HepG2 (cell line): ENCODE data around the gene FAM180A. TPM values are rescaled to one million over a fixed set of nuclear protein-coding genes. Genes with fewer than 3 reads are reported as not detected.
A peak's percentile ranks its signal among the peaks of the same experiment; 100 is the strongest.

ENCODE experiments used
- ATAC-seq: fragments of 200-7000 bp; cut with Tn5 transposase; 3 replicates; pipeline ENCODE4 v1.9.1; 2020; ENCODE audit warnings: mild to moderate bottlenecking, moderate library complexity
- BruUV-seq: library from RNA; stranded (reverse); fragments of 400-500 nt; replicated peaks from 2 replicates; lab custom pipeline; 2021; lab: Mats Ljungman, UMichigan
- CTCF ChIA-PET: fragments of 300-600 bp; formaldehyde crosslinking; extraction: SDS; loops from one replicate; lab custom pipeline; 2021; ENCODE audit warnings: low total read pairs, inconsistent platforms, low intra/inter-chr PET ratio; lab: Yijun Ruan, JAX
- POLR2A ChIA-PET: fragments of 350-600 bp; sonication (Branson Sonifier 250); formaldehyde crosslinking; loops from one replicate; lab custom pipeline; 2020; ENCODE audit warnings: antibody characterized with exemption, inconsistent platforms; lab: Yijun Ruan, JAX
- DNase-seq: peaks from one replicate; pipeline ENCODE4 v3.0.0-alpha.2; 2015; ENCODE audit warnings: low spot score
- FAIRE-seq: peaks from 3 replicates; lab custom pipeline; 2011; peaks lifted over from hg19 to GRCh38; lab: Jason Lieb, UNC
- H2AFZ ChIP-seq: one replicate; pipeline ENCODE4 v1.6.1; 2011; ENCODE audit warnings: low read length, inconsistent platforms
- H3K27ac ChIP-seq: fragments of 300-600 bp; 3 replicates; pipeline ENCODE4 v1.8.0; 2011; ENCODE audit warnings: mixed run types, mild to moderate bottlenecking, mixed read lengths, low read length, inconsistent platforms; ENCODE audit not compliant: insufficient read depth; ENCODE audit errors: extremely low read length
- H3K27me3 ChIP-seq, 2 experiments: fragments of 200-600 bp in 1 of 2; 2 replicates in 1 of 2; 3 replicates in 1 of 2; pipeline versions ENCODE4 v1.6.0 to v1.8.0; 2011; ENCODE audit warnings: low read length in 2 of 2, mild to moderate bottlenecking in 2 of 2, moderate library complexity in 2 of 2, inconsistent platforms in 1 of 2; ENCODE audit not compliant: insufficient read depth in 2 of 2, control insufficient read depth in 1 of 2
- H3K36me3 ChIP-seq, 2 experiments: fragments of 200-600 bp in 1 of 2; replicated peaks in 1 of 2; 2 replicates in 1 of 2; 3 replicates in 1 of 2; pipeline versions ENCODE4 v1.5.1 to v1.8.0; 2011; ENCODE audit warnings: low read length in 2 of 2, inconsistent platforms in 1 of 2; ENCODE audit not compliant: insufficient read depth in 2 of 2, control insufficient read depth in 1 of 2
- H3K4me1 ChIP-seq: 2 replicates; pipeline ENCODE4 v1.5.1; 2012; ENCODE audit warnings: low read length, inconsistent platforms; ENCODE audit not compliant: insufficient read depth
- H3K4me2 ChIP-seq: 2 replicates; pipeline ENCODE4 v1.6.0; 2011; ENCODE audit warnings: low read depth, low read length, inconsistent platforms
- H3K4me3 ChIP-seq, 3 experiments: fragments of 200-600 bp in 1 of 3; sonication (generic), shearing (Covaris generic) in 1 of 3; replicated peaks in 1 of 3; 2 replicates each; pipeline ENCODE4 v1.5.1; 2011 to 2016; ENCODE audit warnings: low read length in 3 of 3, inconsistent platforms in 2 of 3, low read depth in 2 of 3, mild to moderate bottlenecking in 2 of 3, control low read depth in 1 of 3, mixed read lengths in 1 of 3; ENCODE audit not compliant: insufficient read depth in 1 of 3
- H3K79me2 ChIP-seq: one replicate; pipeline ENCODE4 v1.6.1; 2011; ENCODE audit warnings: low read length, inconsistent platforms; ENCODE audit not compliant: insufficient read depth
- H3K9ac ChIP-seq: 2 replicates; pipeline ENCODE4 v1.6.0; 2011; ENCODE audit warnings: mild to moderate bottlenecking, low read depth, low read length, inconsistent platforms; ENCODE audit not compliant: insufficient read depth
- H3K9me3 ChIP-seq: 2 replicates; pipeline ENCODE4 v1.5.1; 2012; ENCODE audit warnings: mild to moderate bottlenecking, low read length
- H4K20me1 ChIP-seq: 2 replicates; pipeline ENCODE4 v1.6.0; 2011; ENCODE audit warnings: inconsistent platforms, mild to moderate bottlenecking, low read length, moderate library complexity; ENCODE audit not compliant: insufficient read depth
- CENPT ChIP-seq: sonication (generic); formaldehyde crosslinking; IDR thresholded peaks from 2 replicates; pipeline ENCODE4 v1.8.0; 2022; ENCODE audit warnings: low read depth, mild to moderate bottlenecking, moderate library complexity, missing genetic modification reagents
- CTCF ChIP-seq: sonication (generic); formaldehyde crosslinking; IDR thresholded peaks from 2 replicates; pipeline ENCODE4 v1.5.0; 2020; ENCODE audit warnings: mild to moderate bottlenecking, missing genetic modification reagents, moderate library complexity
- ERF ChIP-seq: IDR thresholded peaks from 2 replicates; pipeline ENCODE4 v1.6.1; 2018; ENCODE audit warnings: missing biosample characterization, missing genetic modification reagents
- HNRNPK ChIP-seq: fragments of 200-400 bp; formaldehyde crosslinking; IDR thresholded peaks from 2 replicates; pipeline ENCODE4 v1.6.1; 2018; ENCODE audit warnings: low read length, low read depth, moderate library complexity, mild to moderate bottlenecking; ENCODE audit not compliant: poor library complexity, severe bottlenecking
- IRX3 ChIP-seq: sonication (generic); formaldehyde crosslinking; IDR thresholded peaks from 2 replicates; pipeline ENCODE4 v1.8.1; 2023; ENCODE audit warnings: mild to moderate bottlenecking, low read depth, missing genetic modification reagents, borderline replicate concordance
- PATZ1 ChIP-seq: sonication (generic); formaldehyde crosslinking; IDR thresholded peaks from 2 replicates; pipeline ENCODE4 v1.4.0; 2020; ENCODE audit warnings: missing genetic modification reagents
- SATB2 ChIP-seq: sonication (generic); formaldehyde crosslinking; IDR thresholded peaks from 2 replicates; pipeline ENCODE4 v1.5.0; 2020; ENCODE audit warnings: missing genetic modification reagents
- SIN3A ChIP-seq: IDR thresholded peaks from 2 replicates; pipeline ENCODE4 v1.6.1; 2011; ENCODE audit warnings: low read depth, mild to moderate bottlenecking, control low read depth, low read length, borderline replicate concordance
- SMAD1 ChIP-seq: sonication (generic); formaldehyde crosslinking; IDR thresholded peaks from 2 replicates; pipeline ENCODE4 v1.4.0; 2020; ENCODE audit warnings: missing genetic modification reagents, low read depth, mild to moderate bottlenecking, borderline replicate concordance
- ZBTB8A ChIP-seq: sonication (generic); formaldehyde crosslinking; IDR thresholded peaks from 2 replicates; pipeline ENCODE4 v1.4.0; 2020; ENCODE audit warnings: mild to moderate bottlenecking, low read depth, missing genetic modification reagents, borderline replicate concordance
- ZNF230 ChIP-seq: sonication (generic); formaldehyde crosslinking; IDR thresholded peaks from 2 replicates; pipeline ENCODE4 v1.4.0; 2020; ENCODE audit warnings: mild to moderate bottlenecking, missing genetic modification reagents
- ZSCAN21 ChIP-seq: sonication (generic); formaldehyde crosslinking; IDR thresholded peaks from 2 replicates; pipeline ENCODE4 v1.8.0; 2022; ENCODE audit warnings: mild to moderate bottlenecking, missing genetic modification reagents, moderate library complexity, borderline replicate concordance
- WGBS: methylation state at CpG from one replicate; pipeline ENCODE4 v1.1.6; 2017; ENCODE audit warnings: low lambda C conversion rate; 5-methylcytosine and 5-hydroxymethylcytosine counted together
- in situ Hi-C: cut with HindIII; loops from 2 replicates; pipeline ENCODE4 v1.10.0; 2017; ENCODE audit warnings: low pct_unique_long_range_greater_than_20kb; ENCODE audit not compliant: extremely low pct_ligation_motif_present
- intact Hi-C: fragments of 100-400 bp; cut with micrococcal nuclease; formaldehyde crosslinking; loops from one replicate; pipeline ENCODE4 v1.10.0; 2022; ENCODE audit not compliant: unreplicated experiment
- polyA plus RNA-seq, 8 experiments: library from polyadenylated mRNA; depleted of rRNA in 3 of 8; stranded (reverse) in 7 of 8; unstranded in 1 of 8; fragments of >200 nt; fragmentation: Illumina TruSeq in 4 of 8; extraction: Trizol in 4 of 8; gene quantifications; 2 replicates each; pipeline versions ENCODE4 v1.2.1 to v1.2.3, GENCODE V29; 2011 to 2016; ENCODE audit warnings: low read depth in 4 of 8, missing spikeins in 1 of 8, mixed read lengths in 1 of 8; ENCODE audit not compliant: insufficient read depth in 1 of 8
- total RNA-seq, 5 experiments: library from RNA; depleted of rRNA; stranded (reverse); fragments of >200 nt; fragmentation: Illumina TruSeq; extraction: Trizol; gene quantifications; 2 replicates each; pipeline ENCODE4 v1.2.3, GENCODE V29; 2016; ENCODE audit warnings: low read depth in 1 of 5

Gene FAM180A
- total and polyA plus RNA-seq, 2 of the 13 experiments (the other 11 are each of a cell fraction or from before 2014, with no cell fraction given), result not detected

DNA sequence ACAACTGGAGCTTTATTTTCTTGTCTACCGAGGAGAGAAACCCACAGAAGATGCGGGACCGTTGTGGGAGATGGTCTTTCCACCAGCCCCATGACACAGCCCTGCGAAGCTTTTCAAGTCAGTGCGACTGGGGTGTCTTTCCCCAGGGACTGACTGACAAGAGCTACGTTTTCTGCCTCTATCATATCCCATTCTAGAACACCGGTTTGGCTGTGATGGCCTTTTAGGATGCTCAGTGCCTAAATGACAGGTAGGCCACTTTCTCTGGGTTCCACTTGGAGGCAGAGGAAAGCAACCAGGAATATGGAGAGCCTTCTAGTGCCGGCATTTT is 37.5 kb downstream of the FAM180A start:
- Histone ChIP-seq H4K20me1 (no peaks in the 10 kb centered on the region), H3K36me3 (no peaks in the 10 kb centered on the region)
- intact Hi-C loops (no loop called here), in situ Hi-C loops (no loop called here)
- POLR2A ChIA-PET, result no interaction called here
- no peak for TF ChIP-seq SATB2 (CRISPR knock-in tag)
- 0 out of 2 replicates have a peak, but pooled peaks have one; percentile 37 for TF ChIP-seq ZNF230 (CRISPR knock-in tag)
- TF ChIP-seq, all 625 proteins: peak for 1
- FAIRE-seq, result no peak
- peaks cover 5 to 31% of the 10 kb centered on the region in 2 experiments; a peak in 4 of 5 replicates for H3K27me3 ChIP-seq
- peak overlapping the region in 2 of 3 experiments; percentile 28 to 42; a peak in 3 of 6 replicates for H3K4me3 ChIP-seq
- BruUV-seq, result no TSS peak
- H3K4me1 ChIP-seq, result peaks cover 34% of the 10 kb centered on the region
- ATAC-seq, result peak; percentile 14; the same call in 2 of the 3 replicates
- no peak overlapping the region for H3K27ac ChIP-seq
- CTCF ChIA-PET, result no interaction called here
- peak overlapping the region; percentile 0; the same call in 1 of the 2 replicates for H3K9ac ChIP-seq
- no peaks in the 10 kb centered on the region for H3K9me3 ChIP-seq
- no peak overlapping the region for H2AFZ ChIP-seq
- H3K4me2 ChIP-seq, result peak overlapping the region; percentile 73
- 20% methylated on average over 5 of the region's 8 CpGs for WGBS
- DNase-seq, result no peak
- H3K79me2 ChIP-seq, result no peaks in the 10 kb centered on the region

GRCh38 chr7:135710417-135711138 is 38.0 kb downstream of the FAM180A start:
- BruUV-seq, result no TSS peak
- in situ Hi-C loops (no loop called here), intact Hi-C loops (no loop called here)
- Histone ChIP-seq H3K4me1 (peaks cover 34% of the 10 kb centered on the region), H3K79me2 (no peaks in the 10 kb centered on the region), H3K9me3 (no peaks in the 10 kb centered on the region), H3K9ac (peak overlapping the region; percentile 0; the same call in 1 of the 2 replicates), H3K4me2 (peak overlapping the region; percentile 73), H3K4me3 (peak overlapping the region in 2 of 3 experiments; percentile 28 to 42; a peak in 2 of 6 replicates), H3K27me3 (peaks cover 5 to 29% of the 10 kb centered on the region in 2 experiments; a peak in 4 of 5 replicates), H4K20me1 (no peaks in the 10 kb centered on the region), H2AFZ (no peak overlapping the region), H3K27ac (no peak overlapping the region), H3K36me3 (no peaks in the 10 kb centered on the region)
- WGBS, result 28% methylated on average over 6 of the region's 11 CpGs
- ChIA-PET CTCF (no interaction called here), POLR2A (no interaction called here)
- peak; percentile 16 for DNase-seq
- peak; percentile 68 for ATAC-seq
- FAIRE-seq, result no peak
- TF ChIP-seq ZSCAN21 (CRISPR knock-in tag) (no peak), ZBTB8A (CRISPR knock-in tag) (no peak), HNRNPK (peak; percentile 59), CTCF (CRISPR knock-in tag) (peak; percentile 40), PATZ1 (CRISPR knock-in tag) (peak; percentile 60), IRX3 (no peak), ERF (CRISPR knock-in tag) (no peak), SMAD1 (CRISPR knock-in tag) (no peak), SIN3A (no peak), CENPT (CRISPR knock-in tag) (no peak)
